UCSD-AML1 (cell line): ENCODE measurements around the gene GPX3.

Experiments
- DNase-seq: peaks from one replicate; lab custom pipeline; 2025; ENCODE audit not compliant: unreplicated experiment; lab: John Stamatoyannopoulos, UW

The GPX3 gene

DNA sequence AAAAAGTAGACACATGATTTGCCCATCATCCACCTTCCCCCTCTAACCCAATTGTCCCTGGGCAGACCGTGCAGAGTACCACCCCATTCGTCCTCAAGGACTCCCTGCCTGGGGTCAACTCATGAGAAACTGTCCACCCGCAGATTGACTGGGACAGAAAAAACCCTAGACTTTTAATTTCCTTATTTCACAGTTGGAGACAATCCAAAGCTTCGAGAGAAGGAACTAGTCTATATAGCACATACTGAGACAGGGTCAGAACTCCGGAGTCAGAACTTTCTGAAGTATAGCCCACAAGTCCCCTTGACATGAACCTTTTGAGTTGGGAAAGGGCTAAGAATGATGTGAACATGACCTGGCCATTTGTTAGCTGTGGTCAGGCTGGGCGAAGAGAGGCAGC lies 7.5 kb upstream of the GPX3 start:
- no peak for DNase-seq

DNA sequence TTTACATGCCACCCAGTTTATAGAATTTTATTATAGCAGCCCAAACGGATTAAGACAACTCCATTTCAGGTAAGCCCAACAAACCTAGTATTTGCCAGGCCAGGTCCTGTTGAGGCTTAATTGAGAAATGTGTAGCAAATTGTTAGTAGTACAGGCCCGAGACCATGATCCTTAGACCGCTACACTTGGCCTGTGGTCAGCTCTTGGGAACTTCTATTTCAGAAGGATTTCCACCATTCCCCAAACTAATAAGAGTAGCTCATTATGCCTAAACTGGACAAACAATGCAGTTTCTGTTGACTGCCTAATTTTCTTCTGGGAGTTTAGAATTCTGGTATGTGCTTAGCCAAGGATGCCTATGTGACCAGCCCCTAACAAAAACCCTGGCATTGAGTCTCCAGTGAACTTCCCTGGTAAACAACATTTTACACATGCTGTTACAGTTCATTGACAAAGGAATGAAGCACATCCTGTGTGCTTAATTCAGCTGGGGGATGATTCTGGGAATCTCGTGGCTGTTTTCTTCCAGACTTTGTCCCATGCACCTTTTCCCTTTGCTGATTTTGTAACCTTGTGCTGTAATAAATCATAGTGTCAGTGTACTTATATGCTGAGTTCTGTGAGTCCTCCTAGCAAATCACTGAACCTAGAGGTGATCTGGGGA lies 5.6 kb upstream of the GPX3 start:
- DNase-seq, result no peak

DNA sequence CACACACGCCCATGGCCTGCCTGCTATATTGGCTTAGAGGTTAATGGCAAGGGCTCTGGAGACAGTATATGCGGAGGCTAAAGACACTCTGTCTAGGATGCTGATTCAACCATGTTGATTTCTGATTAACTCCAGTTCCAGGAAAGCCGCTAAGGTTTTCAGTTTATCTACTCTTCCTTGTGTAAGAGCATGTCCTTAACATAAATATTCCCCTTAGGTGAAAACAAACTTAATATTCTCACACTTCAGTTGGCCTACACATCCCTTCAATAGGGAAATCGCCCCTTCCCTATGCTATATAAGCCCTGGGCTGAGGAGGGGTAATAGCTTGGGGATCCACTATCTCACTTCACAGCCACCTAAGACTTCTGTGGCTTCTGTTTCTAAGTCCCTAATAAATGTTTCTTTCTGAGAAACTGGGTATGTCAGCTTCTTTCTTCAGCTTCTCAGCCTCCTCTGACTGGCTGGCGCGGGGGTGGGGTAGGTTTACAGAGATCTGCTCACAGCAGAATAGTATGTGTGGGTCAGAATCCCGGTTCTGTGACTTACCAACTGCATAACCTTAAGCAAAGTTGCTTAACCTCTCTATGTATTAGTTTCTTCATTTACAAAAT lies 4.3 kb upstream of the GPX3 start:
- DNase-seq, result no peak

DNA sequence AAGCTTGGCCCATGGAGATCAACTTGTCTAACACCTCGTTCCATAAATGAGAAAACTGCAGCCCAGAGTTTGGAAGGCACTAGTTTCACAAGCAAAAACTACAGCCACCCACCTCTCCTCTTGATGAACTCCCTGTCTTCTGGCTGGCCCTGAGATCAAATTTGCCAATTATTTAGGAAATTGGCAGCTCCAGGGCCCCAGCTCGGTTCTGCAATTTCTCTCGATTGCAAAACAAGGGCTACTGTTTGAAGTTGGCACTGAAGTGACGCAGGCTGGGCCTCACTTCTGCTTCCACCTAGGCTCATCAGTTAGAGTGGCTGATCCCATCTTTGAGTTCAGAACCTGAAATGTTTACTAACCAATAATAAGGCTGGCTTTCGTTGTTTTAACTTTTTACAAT lies 3.7 kb upstream of the GPX3 start:
- DNase-seq, result no peak

DNA sequence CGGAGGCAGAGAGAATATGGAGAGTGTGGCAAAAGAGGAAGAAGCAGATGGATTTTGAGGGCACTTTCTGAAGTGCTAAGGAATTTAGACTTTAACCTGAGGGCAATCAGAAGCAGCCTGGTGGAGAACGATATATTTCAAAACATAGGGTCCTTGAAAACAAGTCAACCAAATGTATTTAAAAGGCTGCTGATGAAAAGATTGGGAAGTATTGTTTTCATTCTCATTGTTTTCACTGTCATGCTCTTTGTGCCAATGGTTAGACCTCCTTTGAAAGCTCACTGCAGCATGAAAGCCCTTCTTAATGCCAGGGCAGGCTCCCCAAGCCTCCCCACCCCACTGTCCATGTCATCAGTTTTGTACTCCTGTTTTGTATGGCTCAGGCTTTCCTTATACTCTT lies 2.5 kb upstream of the GPX3 start:
- DNase-seq, result no peak

DNA sequence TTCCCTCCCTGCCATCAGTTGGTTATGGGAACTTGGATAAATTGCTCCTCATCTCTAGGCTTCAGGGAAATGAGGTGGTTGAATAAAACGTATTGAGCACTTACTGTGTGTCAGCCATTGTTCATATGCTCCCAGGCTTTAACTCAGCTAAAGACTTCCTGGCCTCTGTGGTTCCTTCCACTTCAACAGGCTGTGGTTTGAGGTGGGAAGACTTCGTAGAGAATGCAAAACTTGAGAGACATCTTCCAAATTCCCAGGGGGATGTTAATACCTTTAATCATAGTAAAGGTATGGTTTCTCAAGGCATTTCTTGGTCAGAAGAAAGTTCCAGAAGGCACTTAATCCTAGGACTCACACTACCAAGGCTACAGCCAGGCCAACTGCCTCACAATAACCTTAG lies 1.5 kb upstream of the GPX3 start:
- no peak for DNase-seq

DNA sequence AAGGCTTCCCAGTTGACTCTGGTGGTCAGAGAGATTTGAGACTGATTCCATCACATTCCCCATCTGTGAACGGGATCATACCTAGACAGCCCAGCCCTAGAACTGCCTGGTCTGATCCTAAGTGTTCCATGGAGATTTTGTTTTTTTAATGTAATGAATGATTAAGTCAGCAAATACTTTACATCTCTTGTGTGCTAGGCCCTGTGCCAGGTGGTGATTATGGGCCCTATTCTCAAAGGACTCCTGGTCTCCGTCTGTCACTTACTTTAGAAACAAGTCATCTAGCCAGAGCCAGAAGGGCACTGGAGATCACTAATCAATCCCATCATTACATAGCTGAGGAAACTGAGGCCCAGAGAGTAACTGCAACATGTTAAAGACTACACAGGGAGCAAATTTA lies 1.1 kb upstream of the GPX3 start:
- DNase-seq, result no peak

DNA sequence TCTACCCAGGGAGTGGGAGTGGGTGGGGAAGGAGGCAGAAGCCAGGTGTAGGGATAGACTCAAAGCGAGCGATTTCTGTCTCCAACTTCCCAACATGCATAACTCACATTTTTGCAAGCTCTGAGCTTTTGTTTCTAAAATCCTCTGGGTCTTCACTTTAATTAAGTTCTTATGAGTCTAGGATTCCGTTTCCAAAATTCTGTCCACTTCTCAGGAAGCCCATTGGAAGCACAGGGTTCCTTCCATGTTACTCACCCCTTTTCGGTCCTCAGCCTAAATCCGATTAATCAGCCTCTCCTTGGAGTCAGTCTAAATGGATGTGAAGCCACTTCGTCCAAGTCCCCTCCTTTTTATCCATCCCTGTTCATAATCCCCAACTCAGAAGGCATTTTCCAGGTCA lies 1.4 kb downstream of the GPX3 start:
- DNase-seq, result no peak

DNA sequence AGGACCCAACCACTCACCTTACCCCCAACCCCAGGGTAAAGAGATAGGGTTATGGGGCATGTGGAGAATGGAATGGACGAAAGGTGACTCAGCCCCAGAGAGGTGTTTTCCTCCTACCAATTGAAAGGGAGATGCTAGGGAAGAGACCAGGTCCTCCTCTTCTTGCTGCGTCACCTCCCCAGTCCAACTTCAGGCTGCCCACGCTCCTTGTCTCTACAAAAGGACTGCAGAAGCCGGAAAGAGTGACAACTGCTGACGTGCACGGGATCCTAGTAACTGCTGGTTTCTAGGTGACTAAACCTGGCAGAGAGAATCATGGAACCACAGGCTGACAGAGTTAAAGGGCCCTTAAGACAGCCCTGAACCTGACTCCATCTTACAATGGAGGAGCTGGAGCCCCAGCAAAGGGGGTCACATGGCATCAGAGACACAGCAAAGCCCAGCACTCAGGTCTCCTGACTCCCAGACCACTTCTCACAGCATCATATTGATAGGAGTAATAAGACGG lies 2.2 kb downstream of the GPX3 start:
- no peak for DNase-seq

DNA sequence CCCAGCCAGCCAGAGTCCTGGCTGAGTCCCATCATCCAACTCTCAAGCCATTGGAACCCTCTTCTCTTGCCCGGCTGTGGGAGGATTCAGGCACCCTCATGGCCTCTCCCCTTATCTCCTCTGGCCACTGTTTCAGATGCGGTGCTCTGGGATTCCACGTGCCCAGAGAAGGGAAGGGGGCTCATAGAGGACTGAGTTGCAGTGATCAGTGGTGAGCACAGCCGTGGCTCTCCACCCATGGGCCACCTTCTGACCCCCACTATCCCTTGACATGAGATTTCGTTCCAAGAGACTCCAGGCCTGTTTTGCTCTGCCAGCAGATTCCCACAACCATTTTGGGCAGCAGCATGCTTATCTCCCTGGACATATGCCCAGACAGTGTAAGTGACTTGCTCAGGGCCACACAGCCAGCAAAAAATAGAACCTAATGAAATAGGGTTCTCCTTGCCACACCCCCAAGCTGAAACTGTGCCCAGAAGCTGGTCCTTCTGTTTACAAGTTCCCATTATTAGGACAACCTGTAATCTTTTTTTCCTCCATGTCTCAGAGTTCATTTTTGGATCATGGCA lies 2.7 kb downstream of the GPX3 start:
- no peak for DNase-seq

DNA sequence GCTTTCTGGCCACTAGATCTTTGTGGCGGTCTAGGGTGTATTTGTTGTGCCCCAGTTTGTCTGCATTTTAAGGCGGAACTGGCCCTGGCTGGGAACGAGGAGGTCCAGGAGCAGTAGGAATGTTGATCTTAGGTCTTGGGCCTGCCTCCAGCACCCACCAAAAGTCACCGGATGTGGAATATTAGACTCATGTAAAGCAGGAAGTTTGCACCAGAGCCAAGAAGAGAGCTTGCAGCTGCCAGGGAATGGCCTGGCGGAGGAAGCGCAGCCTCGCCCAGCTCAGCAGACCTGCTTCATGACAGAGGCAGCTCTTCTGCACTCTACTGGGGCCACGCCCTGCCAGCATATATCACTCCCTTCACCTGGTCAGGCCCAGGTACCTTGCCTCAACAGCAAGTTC lies 3.3 kb downstream of the GPX3 start:
- DNase-seq, result no peak

DNA sequence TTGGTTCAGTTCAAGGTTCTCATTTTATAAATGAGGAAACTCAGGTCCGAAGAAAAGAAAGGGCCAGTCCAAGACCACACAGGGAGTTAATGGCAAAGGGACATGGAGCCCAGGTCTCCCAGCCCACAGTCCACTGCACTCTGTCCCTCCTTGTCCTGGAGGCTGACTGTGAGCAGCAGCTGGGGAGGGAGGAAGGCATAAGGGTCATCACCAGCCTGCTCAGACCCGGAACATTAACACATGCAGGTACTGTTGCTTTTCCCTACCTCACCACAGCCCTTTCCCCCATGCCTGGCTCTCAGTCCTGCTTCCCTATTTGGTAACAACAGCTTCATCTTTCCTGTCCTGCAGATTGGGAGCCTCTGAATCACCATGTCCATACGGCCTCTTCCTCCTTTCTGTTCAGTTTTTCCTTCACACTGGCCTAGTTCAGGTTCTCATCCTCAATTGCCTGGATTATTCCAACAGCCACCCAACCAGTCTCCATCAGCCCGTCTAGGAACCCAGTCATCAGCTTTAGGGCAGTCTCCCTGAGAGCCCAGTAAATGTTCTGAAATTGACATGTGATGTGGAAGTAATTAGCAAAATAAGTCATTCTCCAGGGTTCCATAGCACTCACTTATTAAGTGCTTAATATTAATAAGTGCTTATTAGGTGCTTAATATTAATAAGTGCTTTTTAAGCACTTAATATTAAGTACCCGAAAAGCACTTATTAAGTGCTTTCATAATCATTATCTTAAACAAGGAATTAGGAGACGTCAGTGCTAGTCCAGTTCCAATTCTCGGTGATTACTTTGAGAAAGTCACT lies 4.3 kb downstream of the GPX3 start:
- DNase-seq, result no peak

DNA sequence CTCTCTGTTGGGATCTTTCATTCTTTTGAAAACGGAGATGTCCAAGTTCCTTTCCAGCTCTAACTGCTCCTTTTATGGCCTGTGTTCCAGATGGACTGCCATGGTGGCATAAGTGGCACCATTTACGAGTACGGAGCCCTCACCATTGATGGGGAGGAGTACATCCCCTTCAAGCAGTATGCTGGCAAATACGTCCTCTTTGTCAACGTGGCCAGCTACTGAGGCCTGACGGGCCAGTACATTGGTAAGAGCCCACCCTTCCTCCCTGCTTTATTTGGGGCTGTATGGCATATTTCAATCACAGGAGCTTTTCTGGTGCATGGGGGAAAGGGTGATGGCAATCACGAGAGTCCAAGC lies 4.8 kb downstream of the GPX3 start:
- DNase-seq, result no peak

DNA sequence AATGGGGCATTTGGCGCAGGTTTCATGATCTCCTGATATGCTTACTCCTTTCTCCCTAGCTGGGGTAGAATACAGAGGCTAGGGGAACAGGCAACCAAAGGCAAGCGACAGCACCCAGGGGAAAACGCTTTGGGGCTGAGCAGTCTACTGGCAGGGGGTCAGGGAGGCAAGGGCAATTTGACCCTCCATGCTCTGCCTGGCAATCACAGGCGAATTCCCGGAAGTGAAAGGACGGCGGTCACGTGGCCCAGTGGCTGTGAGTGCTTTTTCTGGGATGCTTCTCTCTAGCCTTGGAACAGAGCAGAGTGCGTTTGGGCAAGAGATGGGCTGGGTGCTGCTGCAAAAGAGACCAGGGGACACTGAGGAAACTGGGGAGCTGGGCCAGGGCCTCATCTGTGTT lies 5.7 kb downstream of the GPX3 start:
- DNase-seq, result no peak

DNA sequence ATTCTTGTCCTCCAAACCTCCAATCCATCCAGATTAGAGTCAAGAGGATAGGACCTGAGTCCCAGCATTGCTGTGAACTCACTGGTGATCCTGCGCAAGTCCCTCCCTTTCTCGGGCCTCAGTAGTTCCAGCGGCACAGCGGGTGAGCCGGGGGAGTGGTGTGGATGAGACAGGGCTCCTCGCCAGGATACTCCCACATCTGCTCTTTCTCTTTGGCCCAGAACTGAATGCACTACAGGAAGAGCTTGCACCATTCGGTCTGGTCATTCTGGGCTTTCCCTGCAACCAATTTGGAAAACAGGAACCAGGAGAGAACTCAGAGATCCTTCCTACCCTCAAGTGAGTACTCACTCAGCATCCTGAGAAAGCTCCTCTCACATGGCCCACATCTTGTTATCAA lies 6.3 kb downstream of the GPX3 start:
- no peak for DNase-seq

DNA sequence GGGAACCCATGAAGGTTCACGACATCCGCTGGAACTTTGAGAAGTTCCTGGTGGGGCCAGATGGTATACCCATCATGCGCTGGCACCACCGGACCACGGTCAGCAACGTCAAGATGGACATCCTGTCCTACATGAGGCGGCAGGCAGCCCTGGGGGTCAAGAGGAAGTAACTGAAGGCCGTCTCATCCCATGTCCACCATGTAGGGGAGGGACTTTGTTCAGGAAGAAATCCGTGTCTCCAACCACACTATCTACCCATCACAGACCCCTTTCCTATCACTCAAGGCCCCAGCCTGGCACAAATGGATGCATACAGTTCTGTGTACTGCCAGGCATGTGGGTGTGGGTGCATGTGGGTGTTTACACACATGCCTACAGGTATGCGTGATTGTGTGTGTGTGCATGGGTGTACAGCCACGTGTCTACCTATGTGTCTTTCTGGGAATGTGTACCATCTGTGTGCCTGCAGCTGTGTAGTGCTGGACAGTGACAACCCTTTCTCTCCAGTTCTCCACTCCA lies 7.6 kb downstream of the GPX3 start:
- no peak for DNase-seq

DNA sequence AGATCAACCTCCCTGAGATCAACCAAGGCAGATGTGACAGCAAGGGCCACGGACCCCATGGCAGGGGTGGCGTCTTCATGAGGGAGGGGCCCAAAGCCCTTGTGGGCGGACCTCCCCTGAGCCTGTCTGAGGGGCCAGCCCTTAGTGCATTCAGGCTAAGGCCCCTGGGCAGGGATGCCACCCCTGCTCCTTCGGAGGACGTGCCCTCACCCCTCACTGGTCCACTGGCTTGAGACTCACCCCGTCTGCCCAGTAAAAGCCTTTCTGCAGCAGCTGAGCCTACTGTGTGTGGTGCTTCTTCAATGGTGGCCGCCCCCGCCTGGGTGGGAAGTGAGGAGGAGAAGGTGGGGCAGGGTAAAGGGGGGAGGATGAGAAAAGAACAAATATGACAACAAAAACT lies 8.3 kb downstream of the GPX3 start:
- no peak for DNase-seq

DNA sequence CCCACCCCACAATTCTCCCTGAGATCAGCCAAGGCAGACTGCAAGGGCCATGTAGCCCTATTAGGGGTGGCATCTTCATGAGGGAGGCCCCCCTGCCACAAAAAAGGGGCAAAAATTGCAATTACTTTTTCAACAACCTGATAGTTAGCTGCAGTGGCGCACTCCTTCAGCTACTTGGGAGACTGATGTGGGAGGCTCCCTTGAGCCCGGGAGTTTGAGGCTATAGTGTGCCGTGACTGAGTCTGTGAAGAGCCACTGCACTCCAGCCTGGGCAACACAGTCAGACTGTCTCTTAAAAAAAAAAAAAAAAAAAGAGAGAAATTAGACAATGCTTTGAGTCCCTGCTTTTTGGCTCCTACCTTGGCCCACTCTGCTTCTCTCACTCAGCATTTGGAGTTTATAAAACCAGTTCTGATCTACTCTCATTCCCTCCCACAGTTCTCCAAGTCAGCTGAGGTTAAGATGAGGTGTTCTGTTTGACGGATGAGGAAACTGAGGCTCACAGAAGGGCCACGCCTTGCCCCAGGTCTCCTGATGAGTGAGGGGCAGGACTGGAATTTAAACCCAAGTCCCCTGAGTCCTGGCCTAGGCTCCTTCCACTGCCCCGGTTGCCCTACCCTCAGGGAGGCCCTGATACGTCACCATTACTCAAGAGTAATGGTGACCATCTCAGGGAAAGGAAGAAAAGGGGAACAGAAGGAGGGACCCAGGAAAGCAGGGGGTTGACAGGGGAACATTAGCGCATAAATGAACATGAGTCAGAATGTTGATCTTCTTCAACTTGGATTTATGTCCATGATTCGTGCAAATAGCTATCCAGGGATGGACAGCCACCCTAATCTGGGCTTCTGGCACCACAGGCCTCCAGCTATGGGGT lies 9.0 kb downstream of the GPX3 start:
- no peak for DNase-seq

DNA sequence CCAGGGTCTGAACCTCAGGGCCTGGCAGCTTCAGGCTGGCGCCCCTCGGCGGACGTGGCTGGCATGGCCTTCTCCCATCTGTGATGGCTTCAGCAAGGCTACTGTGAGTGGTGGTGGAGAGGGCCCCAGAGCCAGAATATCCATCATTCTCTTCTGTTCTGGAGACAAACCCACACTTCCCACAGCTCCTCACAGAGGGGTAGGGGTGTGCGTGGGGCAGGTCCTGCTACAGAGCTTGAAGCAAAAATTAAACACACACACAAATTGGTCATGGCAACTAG lies 9.6 kb downstream of the GPX3 start:
- DNase-seq, result no peak

DNA sequence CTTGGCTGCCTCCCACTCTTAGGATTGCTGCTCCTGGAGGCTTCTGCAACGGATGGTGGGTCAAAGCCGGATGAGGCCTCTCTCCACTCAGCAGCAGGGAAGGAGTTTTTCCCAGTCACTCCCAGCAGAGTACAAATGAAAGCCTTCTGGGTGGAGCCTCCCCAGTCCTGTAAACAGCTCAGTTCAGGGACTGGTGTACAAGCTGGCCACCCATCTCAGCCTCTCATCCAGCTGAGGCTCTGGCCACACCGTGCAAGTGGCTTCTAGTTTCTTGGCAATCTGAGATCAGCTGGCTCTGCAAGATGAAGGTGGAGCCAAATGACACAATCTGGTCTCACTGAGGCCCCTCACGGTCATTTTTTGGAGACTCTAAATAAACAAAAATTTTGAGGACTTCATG lies 10.0 kb downstream of the GPX3 start:
- DNase-seq, result no peak

DNA sequence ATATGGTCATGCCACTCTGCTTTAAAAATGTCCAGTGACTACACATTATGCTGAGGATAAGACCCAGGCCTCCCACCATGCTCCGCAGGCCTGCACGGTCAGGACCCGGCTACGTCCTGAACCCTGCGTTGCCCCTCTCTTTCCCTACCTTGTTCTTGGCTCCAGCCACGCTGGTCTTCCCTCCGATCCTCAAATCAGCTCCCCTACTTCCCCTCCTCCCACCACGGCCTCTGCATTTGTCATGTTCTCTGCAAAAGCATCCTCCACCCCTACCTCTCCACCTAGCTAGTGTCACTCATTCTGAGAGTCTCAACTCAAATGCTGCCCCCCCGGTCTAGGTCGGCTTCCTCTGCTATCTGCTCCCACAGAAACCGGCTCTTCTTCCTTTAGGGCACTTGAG lies 11.2 kb downstream of the GPX3 start:
- DNase-seq, result no peak
